GM12878 (cell line): ENCODE results near the gene NOP9. TPM values are rescaled to one million over a fixed set of nuclear protein-coding genes. Genes with fewer than 3 reads are reported as not detected.

Experiments
- ATAC-seq: fragments of 200-7000 bp; cut with Tn5 transposase; 3 replicates; pipeline ENCODE4 v1.9.1; 2020; ENCODE audit warnings: mild to moderate bottlenecking, moderate library complexity
- BruUV-seq: library from RNA; stranded (reverse); fragments of 400-500 nt; replicated peaks from 2 replicates; lab custom pipeline; 2021; lab: Mats Ljungman, UMichigan
- CTCF ChIA-PET: fragments of 300-600 bp; sonication (Branson Sonifier 250); formaldehyde crosslinking; extraction: SDS; loops from one replicate; lab custom pipeline; 2021; ENCODE audit warnings: inconsistent platforms; lab: Yijun Ruan, JAX
- POLR2A ChIA-PET: fragments of 350-600 bp; formaldehyde crosslinking; extraction: SDS; loops from one replicate; lab custom pipeline; 2021; ENCODE audit warnings: inconsistent platforms; lab: Charles Lee
- RAD21 ChIA-PET: fragments of 300-600 bp; sonication (Branson Sonifier 250); formaldehyde crosslinking; loops from one replicate; lab custom pipeline; 2023; ENCODE audit warnings: antibody characterized with exemption; ENCODE audit not compliant: unreplicated experiment; lab: Charles Lee
- SMC1A ChIA-PET: fragments of 300-600 bp; sonication (Branson Sonifier 250); formaldehyde crosslinking; loops from one replicate; lab custom pipeline; 2023; ENCODE audit not compliant: unreplicated experiment, uncharacterized antibody; lab: Charles Lee
- DNase-seq: peaks from one replicate; pipeline ENCODE4 v3.0.0-alpha.2; 2011; ENCODE audit warnings: low read depth, low spot score
- FAIRE-seq: peaks from 3 replicates; lab custom pipeline; 2011; peaks lifted over from hg19 to GRCh38; lab: Jason Lieb, UNC
- H2AFZ ChIP-seq: 2 replicates; pipeline ENCODE4 v1.6.0; 2011; ENCODE audit warnings: low read depth, low read length, control low read depth; ENCODE audit not compliant: control insufficient read depth
- H3K27ac ChIP-seq: 2 replicates; pipeline ENCODE4 v1.5.1; 2011; ENCODE audit warnings: control low read depth; ENCODE audit not compliant: control insufficient read depth, insufficient read depth
- H3K27me3 ChIP-seq, 2 experiments: replicated peaks in 1 of 2; 2 replicates each; pipeline versions ENCODE4 v1.6.0 to v1.6.1; 2011; ENCODE audit warnings: low read length in 1 of 2; ENCODE audit not compliant: control insufficient read depth in 2 of 2, insufficient read depth in 2 of 2
- H3K36me3 ChIP-seq, 2 experiments: 2 replicates each; pipeline ENCODE4 v1.5.1; 2011; ENCODE audit warnings: low read length in 1 of 2; ENCODE audit not compliant: control insufficient read depth in 2 of 2, insufficient read depth in 2 of 2
- H3K4me1 ChIP-seq: 2 replicates; pipeline ENCODE4 v1.6.1; 2011; ENCODE audit warnings: mild to moderate bottlenecking, low read length, moderate library complexity, mixed read lengths; ENCODE audit not compliant: control insufficient read depth, insufficient read depth
- H3K4me2 ChIP-seq: 2 replicates; pipeline ENCODE4 v1.6.0; 2011; ENCODE audit warnings: control low read depth; ENCODE audit not compliant: control insufficient read depth, insufficient read depth
- H3K4me3 ChIP-seq: fragments of 200-600 bp; sonication (generic); 2 replicates; pipeline ENCODE4 v1.5.1; 2016
- H3K79me2 ChIP-seq: 2 replicates; pipeline ENCODE4 v1.6.0; 2011; ENCODE audit warnings: low read length; ENCODE audit not compliant: control insufficient read depth, insufficient read depth
- H3K9ac ChIP-seq: 2 replicates; pipeline ENCODE4 v1.8.0; 2011; ENCODE audit warnings: low read length, control low read depth, mixed read lengths; ENCODE audit not compliant: control insufficient read depth, insufficient read depth
- H3K9me3 ChIP-seq: replicated peaks from 3 replicates; pipeline ENCODE4 v1.5.1; 2011; ENCODE audit warnings: mild to moderate bottlenecking, low read length; ENCODE audit not compliant: control insufficient read depth, insufficient read depth
- H4K20me1 ChIP-seq: 2 replicates; pipeline ENCODE4 v1.6.0; 2011; ENCODE audit not compliant: control insufficient read depth, insufficient read depth
- ATF7 ChIP-seq: fragments of 450-650 bp; IDR thresholded peaks from 2 replicates; pipeline ENCODE4 v1.6.1; 2016; ENCODE audit warnings: low read depth, mild to moderate bottlenecking
- BCLAF1 ChIP-seq: fragments of 450-650 bp; IDR thresholded peaks from 2 replicates; pipeline ENCODE4 v1.6.1; 2017; ENCODE audit warnings: antibody characterized with exemption, mild to moderate bottlenecking, moderate library complexity
- EGR1 ChIP-seq, 2 experiments: IDR thresholded peaks; 1 replicate in 1 of 2; 2 replicates in 1 of 2; pipeline ENCODE4 v1.6.1; 2011 to 2012; ENCODE audit warnings: low read depth in 2 of 2, low read length in 2 of 2, borderline replicate concordance in 1 of 2, mild to moderate bottlenecking in 1 of 2, moderate library complexity in 1 of 2
- EP300 ChIP-seq, 2 experiments: fragments of 150-350 bp in 1 of 2; IDR thresholded peaks; 2 replicates each; pipeline ENCODE4 v1.6.1; 2011 to 2012; ENCODE audit warnings: low read depth in 2 of 2, low read length in 2 of 2, borderline replicate concordance in 1 of 2, improper control_type of control experiment in 1 of 2, inconsistent platforms in 1 of 2; ENCODE audit not compliant: control insufficient read depth in 1 of 2
- ETV6 ChIP-seq, 2 experiments: fragments of 450-650 bp in 1 of 2; IDR thresholded peaks in 1 of 2; conservative IDR thresholded peaks in 1 of 2; 2 replicates each; pipeline ENCODE4 v1.6.1; 2014; ENCODE audit warnings: antibody characterized with exemption in 1 of 2, borderline replicate concordance in 1 of 2, low read depth in 1 of 2, mild to moderate bottlenecking in 1 of 2, moderate library complexity in 1 of 2
- FOXK2 ChIP-seq: fragments of 450-650 bp; IDR thresholded peaks from 2 replicates; pipeline ENCODE4 v1.6.1; 2017; ENCODE audit warnings: mild to moderate bottlenecking, moderate library complexity
- GABPA ChIP-seq: IDR thresholded peaks from 2 replicates; pipeline ENCODE4 v1.6.1; 2014; ENCODE audit warnings: antibody characterized with exemption, low read depth, mild to moderate bottlenecking, inconsistent platforms
- MAX ChIP-seq: IDR thresholded peaks from 2 replicates; pipeline ENCODE4 v1.6.1; 2012; ENCODE audit warnings: low read depth, low read length, improper control_type of control experiment
- MEF2B ChIP-seq: fragments of 450-650 bp; IDR thresholded peaks from 2 replicates; pipeline ENCODE4 v1.6.1; 2018; ENCODE audit warnings: mild to moderate bottlenecking, moderate library complexity; ENCODE audit not compliant: partially characterized antibody, poor library complexity, severe bottlenecking
- MTA2 ChIP-seq: fragments of 450-650 bp; IDR thresholded peaks from 2 replicates; pipeline ENCODE4 v1.6.1; 2016; ENCODE audit warnings: low read depth, mild to moderate bottlenecking, moderate library complexity
- POLR2AphosphoS5 ChIP-seq: IDR thresholded peaks from 2 replicates; pipeline ENCODE4 v1.6.1; 2011; ENCODE audit warnings: mild to moderate bottlenecking, low read length, inconsistent platforms
- SPI1 ChIP-seq: IDR thresholded peaks from 2 replicates; pipeline ENCODE4 v1.6.1; 2011; ENCODE audit warnings: low read depth, mild to moderate bottlenecking, low read length, moderate library complexity, borderline replicate concordance; ENCODE audit not compliant: insufficient read depth
- SREBF2 ChIP-seq: IDR thresholded peaks from 2 replicates; pipeline ENCODE4 v1.6.1; 2012; ENCODE audit warnings: mild to moderate bottlenecking, low read length
- TCF12 ChIP-seq: IDR thresholded peaks from 2 replicates; pipeline ENCODE4 v1.6.1; 2011; ENCODE audit warnings: low read depth, mild to moderate bottlenecking, low read length
- TCF7 ChIP-seq: IDR thresholded peaks from 2 replicates; pipeline ENCODE4 v1.6.1; 2014; ENCODE audit warnings: antibody characterized with exemption, borderline replicate concordance
- WGBS: methylation state at CpG from one replicate; pipeline ENCODE4 v1.1.6; 2016; ENCODE audit warnings: low lambda C conversion rate; ENCODE audit not compliant: insufficient replicate concordance, insufficient coverage; ENCODE audit errors: missing lambda C conversion rate; 5-methylcytosine and 5-hydroxymethylcytosine counted together
- in situ Hi-C: fragments of 300-500 bp; cut with MboI; formaldehyde crosslinking; loops from 9 replicates; pipeline ENCODE4 v1.14.3; 2018; ENCODE audit warnings: mixed read lengths
- intact Hi-C: fragments of 100-400 bp; cut with micrococcal nuclease; formaldehyde crosslinking; loops from one replicate; pipeline ENCODE4 v1.14.2; 2022; ENCODE audit not compliant: unreplicated experiment
- polyA plus RNA-seq, 11 experiments: library from polyadenylated mRNA; depleted of rRNA in 4 of 11; unstranded in 6 of 11; stranded (reverse) in 5 of 11; fragments of >200 nt; fragmentation: Nextera tagmentation in 4 of 11; fragmentation: Illumina TruSeq in 1 of 11; extraction: Ambion mirVana in 4 of 11; extraction: Trizol in 1 of 11; gene quantifications; 1 replicate in 1 of 11; 2 replicates in 10 of 11; pipeline versions ENCODE4 v1.2.1 to v1.2.3, GENCODE V29; 2011 to 2016; ENCODE audit warnings: inconsistent platforms in 2 of 11, missing spikeins in 2 of 11, low read depth in 1 of 11
- total RNA-seq, 4 experiments: library from RNA; depleted of rRNA in 3 of 4; stranded (reverse); fragments of >200 nt in 3 of 4; fragmentation: Illumina TruSeq in 1 of 4; extraction: Trizol in 1 of 4; gene quantifications; 2 replicates each; pipeline versions ENCODE4 v1.2.1 to v1.2.3, GENCODE V29; 2013 to 2021

Gene NOP9
- total and polyA plus RNA-seq, 10 of the 15 experiments (the other 5 are each of a cell fraction or from before 2014, with no cell fraction given), result 2.4 to 43.9 (median 20.3) TPM

GRCh38 chr14:24259282-24260025, 40.2 kb upstream of the NOP9 start:
- no peak for ATAC-seq
- SMC1A ChIA-PET, result interaction anchor here (0.8 kb wide), 1 partner anchor 13 kb away, joined by 3 read pairs; no protein-coding TSS in a partner anchor

GRCh38 chr14:24260026-24260779, 39.4 kb upstream of the NOP9 start:
- Histone ChIP-seq H3K9me3 (no peaks in the 10 kb centered on the region), H4K20me1 (no peaks in the 10 kb centered on the region), H3K4me2 (no peak overlapping the region), H3K4me3 (no peak overlapping the region), H3K27me3 (no peaks in the 10 kb centered on the region), H3K36me3 (no peaks in the 10 kb centered on the region; a peak in 2 of 4 replicates), H3K27ac (no peak overlapping the region), H3K79me2 (no peaks in the 10 kb centered on the region), H2AFZ (no peak overlapping the region), H3K4me1 (no peaks in the 10 kb centered on the region), H3K9ac (no peak overlapping the region)
- CTCF ChIA-PET, result interaction anchor here (0.9 to 1.3 kb wide), 2 partner anchors 17 to 48 kb away, joined by 3 to 4 read pairs; partner anchors contain the start of gene CIDEB
- no peak for FAIRE-seq
- ATAC-seq, result no peak; the same call in 2 of the 3 replicates
- intact Hi-C loops, result no loop called here
- no peak for DNase-seq
- no TSS peak for BruUV-seq
- RAD21 ChIA-PET, result no interaction called here
- in situ Hi-C loops, result no loop called here
- SMC1A ChIA-PET, result interaction anchor here (0.9 kb wide), 1 partner anchor 14 kb away, joined by 3 read pairs; no protein-coding TSS in a partner anchor
- POLR2A ChIA-PET, result no interaction called here
- 81% methylated on average over 15 of the region's 16 CpGs for WGBS
- TF ChIP-seq TCF12 (no peak), ETV6 (conservative IDR thresholded peaks at IDR 0.05 in 1 of 2, IDR thresholded peaks at IDR 0.05 in 1 of 2; ENCODE audit: borderline replicate concordance in 1 of 2, low read depth in 1 of 2) (no peak), EP300 (IDR thresholded peaks at IDR 0.05; ENCODE audit: borderline replicate concordance in 1 of 2, control insufficient read depth in 1 of 2, low read depth in 2 of 2, low read length in 2 of 2) (no peak), TCF7 (no peak), MTA2 (no peak), MAX (no peak), BCLAF1 (no peak), ATF7 (no peak), SREBF2 (no peak)

More at GRCh38 chr14:24259282-24260025, 40.2 kb upstream of the NOP9 start:
- Histone ChIP-seq H3K4me2 (no peak overlapping the region), H3K79me2 (no peaks in the 10 kb centered on the region), H3K4me3 (no peak overlapping the region), H4K20me1 (no peaks in the 10 kb centered on the region), H3K4me1 (no peaks in the 10 kb centered on the region), H3K9me3 (no peaks in the 10 kb centered on the region), H3K27me3 (no peaks in the 10 kb centered on the region), H3K9ac (no peak overlapping the region), H3K27ac (no peak overlapping the region), H2AFZ (no peak overlapping the region), H3K36me3 (no peaks in the 10 kb centered on the region; a peak in 2 of 4 replicates)
- no TSS peak for BruUV-seq
- DNase-seq (no peak), FAIRE-seq (no peak)
- CTCF ChIA-PET, result no interaction called here
- TF ChIP-seq EGR1 (IDR thresholded peaks at IDR 0.05; ENCODE audit: borderline replicate concordance in 1 of 2, low read depth in 2 of 2, low read length in 2 of 2) (no peak), POLR2AphosphoS5 (no peak), SPI1 (no peak), TCF12 (no peak), MEF2B (no peak), GABPA (no peak), FOXK2 (no peak)
- intact Hi-C loops, result no loop called here
- RAD21 ChIA-PET, result no interaction called here
- in situ Hi-C loops, result no loop called here
- WGBS, result 81% methylated on average over 15 of the region's 16 CpGs
- POLR2A ChIA-PET, result no interaction called here
